Left lung (tissue), 10 donors: ENCODE data around the gene ADAMTSL5. TPM values are rescaled to one million over a fixed set of nuclear protein-coding genes. Genes with fewer than 3 reads are reported as not detected.
"Not testable (repeated sequence)": the region's sequence is repeated elsewhere in the genome, so short reads cannot be mapped to it uniquely, and the experiment has no call there.

Experiments used
- ATAC-seq: fragments of 200-7000 bp; cut with Tn5 transposase; one replicate; pipeline ENCODE4 v1.9.1; 2020; ENCODE audit warnings: moderate library complexity
- DNase-seq, 4 donors: peaks; one replicate each; pipeline ENCODE4 v3.0.0-alpha.2; 2013 to 2020
- H3K27ac ChIP-seq, 2 donors: fragments of 200-600 bp; sonication (generic) in 1 of 2; one replicate each; pipeline versions ENCODE4 v1.5.0 to v1.8.0; 2020 to 2021
- H3K27me3 ChIP-seq, 2 donors: fragments of 200-600 bp; sonication (generic) in 1 of 2; one replicate each; pipeline versions ENCODE4 v1.5.0 to v1.8.0; 2020 to 2021
- H3K36me3 ChIP-seq, 2 donors: fragments of 200-600 bp; sonication (generic) in 1 of 2; one replicate each; pipeline versions ENCODE4 v1.5.0 to v1.8.0; 2020 to 2021
- H3K4me1 ChIP-seq, 2 donors: fragments of 200-600 bp; one replicate each; pipeline ENCODE4 v1.8.0; 2021
- H3K4me3 ChIP-seq, 2 donors: fragments of 200-600 bp; sonication (generic) in 1 of 2; one replicate each; pipeline versions ENCODE4 v1.5.0 to v1.8.0; 2020 to 2021; ENCODE audit warnings: mild to moderate bottlenecking in 1 of 2
- H3K9me3 ChIP-seq, 2 donors: fragments of 200-600 bp; sonication (generic) in 1 of 2; one replicate each; pipeline versions ENCODE4 v1.5.0 to v1.8.0; 2020 to 2021
- intact Hi-C, 2 donors: fragments of 100-400 bp; cut with DNase I; formaldehyde crosslinking; loops; one replicate each; pipeline versions ENCODE4 v1.11.2 to v1.14.2; 2022
- polyA plus RNA-seq, 6 donors: library from polyadenylated mRNA; unstranded; fragments of 120-200 nt; gene quantifications; one replicate each; pipeline ENCODE4 v1.2.1, GENCODE V29; 2013; ENCODE audit not compliant: insufficient read length in 6 of 6
- total RNA-seq, 2 donors: library from RNA; stranded (reverse); fragmentation: NEBNext Ultra II Directional; extraction: Animal tissue kit (Norgen Biotek cat#: 25700); gene quantifications; one replicate each; pipeline ENCODE4 v1.2.1, GENCODE V29; 2021
- TF ChIP-seq, protein P1 (sequence below), 2 donors: fragments of 200-600 bp; sonication (generic) in 1 of 2; IDR thresholded peaks; one replicate each; pipeline versions ENCODE4 v1.5.0 to v1.8.0; 2021; ENCODE audit warnings: antibody characterized with exemption in 2 of 2
- donor health status: DM: no; HTN: yes; CAD: no.
- donor health status: DM: no; HTN: no; CAD: no.

The ADAMTSL5 gene
- total and polyA plus RNA-seq, 8 donors = 0.32 to 5.3 (median 0.60) TPM

DNA sequence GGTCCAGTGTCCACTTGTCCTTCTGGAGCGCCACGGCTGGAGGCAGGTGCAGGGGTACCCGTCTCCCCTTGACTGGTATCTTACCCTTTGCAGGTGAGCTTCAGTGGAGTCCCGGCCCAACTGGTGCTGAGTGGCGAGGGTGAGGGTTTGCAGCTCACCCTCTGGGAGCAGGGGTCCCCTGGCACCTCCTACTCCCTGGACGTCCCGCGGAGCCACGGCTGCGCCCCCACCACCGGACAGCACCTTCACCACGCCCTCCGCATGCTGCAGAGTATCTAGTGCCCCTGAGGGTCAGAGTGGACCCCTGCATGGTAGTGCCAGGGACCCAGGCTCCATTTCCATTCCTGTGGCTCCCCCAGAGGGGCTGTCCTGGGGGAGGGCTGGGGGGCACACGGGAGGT lies 22.2 kb upstream of the ADAMTSL5 start:
- intact Hi-C loops = no loop called here
- no peak for DNase-seq
- H3K36me3 ChIP-seq = no peaks in the 10 kb centered on the region
- H3K27ac ChIP-seq = no peak overlapping the region
- H3K9me3 ChIP-seq = no peaks in the 10 kb centered on the region
- H3K4me3 ChIP-seq = no peak overlapping the region
- H3K27me3 ChIP-seq = peaks cover 0 to 86% of the 10 kb centered on the region in 2 donors
- no peaks in the 10 kb centered on the region for H3K4me1 ChIP-seq
- ATAC-seq = no peak
- TF ChIP-seq, protein P1, sequence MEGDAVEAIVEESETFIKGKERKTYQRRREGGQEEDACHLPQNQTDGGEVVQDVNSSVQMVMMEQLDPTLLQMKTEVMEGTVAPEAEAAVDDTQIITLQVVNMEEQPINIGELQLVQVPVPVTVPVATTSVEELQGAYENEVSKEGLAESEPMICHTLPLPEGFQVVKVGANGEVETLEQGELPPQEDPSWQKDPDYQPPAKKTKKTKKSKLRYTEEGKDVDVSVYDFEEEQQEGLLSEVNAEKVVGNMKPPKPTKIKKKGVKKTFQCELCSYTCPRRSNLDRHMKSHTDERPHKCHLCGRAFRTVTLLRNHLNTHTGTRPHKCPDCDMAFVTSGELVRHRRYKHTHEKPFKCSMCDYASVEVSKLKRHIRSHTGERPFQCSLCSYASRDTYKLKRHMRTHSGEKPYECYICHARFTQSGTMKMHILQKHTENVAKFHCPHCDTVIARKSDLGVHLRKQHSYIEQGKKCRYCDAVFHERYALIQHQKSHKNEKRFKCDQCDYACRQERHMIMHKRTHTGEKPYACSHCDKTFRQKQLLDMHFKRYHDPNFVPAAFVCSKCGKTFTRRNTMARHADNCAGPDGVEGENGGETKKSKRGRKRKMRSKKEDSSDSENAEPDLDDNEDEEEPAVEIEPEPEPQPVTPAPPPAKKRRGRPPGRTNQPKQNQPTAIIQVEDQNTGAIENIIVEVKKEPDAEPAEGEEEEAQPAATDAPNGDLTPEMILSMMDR (IDR thresholded peaks at IDR 0.05) = no peak

DNA sequence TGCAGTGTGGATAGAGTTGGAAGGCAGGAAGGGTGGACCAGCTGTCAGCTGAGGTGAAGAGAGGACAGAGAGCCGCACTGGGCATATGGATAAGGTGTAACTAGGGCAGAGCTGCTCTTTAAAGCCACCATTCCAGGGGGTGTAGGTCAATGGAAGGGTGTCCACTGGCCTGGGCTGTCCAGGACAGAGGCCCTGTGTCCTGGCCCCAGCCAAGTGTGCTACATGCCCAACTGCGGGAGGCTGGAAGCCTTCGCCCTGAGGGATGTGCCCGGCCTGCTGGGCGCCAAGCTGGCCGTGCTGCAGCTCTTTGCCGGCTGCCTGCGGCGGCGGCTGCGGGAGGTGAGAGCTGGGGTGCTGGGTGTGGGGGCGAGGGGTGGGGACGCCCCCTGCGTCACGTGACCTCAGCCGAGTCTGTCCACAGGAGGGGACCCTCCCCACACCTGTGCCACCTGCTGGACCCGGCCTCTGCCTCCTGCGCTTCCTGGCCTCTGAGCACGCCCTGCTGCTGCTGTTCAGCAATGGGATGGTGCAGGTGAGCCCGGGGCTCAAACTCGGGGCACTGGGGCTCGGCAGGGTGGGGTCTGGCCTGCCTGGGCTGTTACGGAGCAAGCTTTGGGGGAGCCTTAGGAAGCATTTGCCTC lies 20.8 kb upstream of the ADAMTSL5 start:
- peaks cover 4 to 86% of the 10 kb centered on the region in 2 donors for H3K27me3 ChIP-seq
- ATAC-seq = no peak

DNA sequence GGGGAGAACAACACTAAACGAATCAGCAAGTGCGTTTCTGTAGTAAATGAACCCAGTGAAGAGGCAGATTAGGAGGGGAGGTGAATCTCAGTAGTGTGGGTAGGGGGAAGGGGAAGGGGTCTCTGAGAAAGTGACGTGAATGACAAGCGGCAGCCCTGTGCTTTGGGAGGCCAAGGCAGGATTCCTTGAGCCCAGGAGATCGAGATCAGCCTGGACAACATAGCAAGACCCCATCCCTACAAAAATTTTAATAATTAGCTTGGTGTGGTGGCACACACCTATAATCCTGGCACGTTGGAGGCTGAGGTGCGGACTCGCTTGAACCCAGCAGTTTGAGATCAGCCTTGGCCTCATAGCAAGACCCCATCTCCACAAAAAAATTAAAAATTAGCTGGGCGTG lies 19.2 kb upstream of the ADAMTSL5 start:
- H3K4me1 ChIP-seq = no peaks in the 10 kb centered on the region
- no peak overlapping the region for H3K27ac ChIP-seq
- TF ChIP-seq, protein P1 (IDR thresholded peaks at IDR 0.05) = no peak
- DNase-seq (no peak), ATAC-seq (no peak)
- no peaks in the 10 kb centered on the region for H3K9me3 ChIP-seq
- H3K27me3 ChIP-seq = peaks cover 4 to 83% of the 10 kb centered on the region in 2 donors
- H3K36me3 ChIP-seq = no peaks in the 10 kb centered on the region
- intact Hi-C loops = no loop called here
- H3K4me3 ChIP-seq = no peak overlapping the region

More for the DNA sequence above, 20.8 kb upstream of the ADAMTSL5 start:
- Histone ChIP-seq H3K9me3 (no peaks in the 10 kb centered on the region), H3K4me1 (no peaks in the 10 kb centered on the region), H3K27ac (no peak overlapping the region), H3K4me3 (no peak overlapping the region), H3K36me3 (no peaks in the 10 kb centered on the region)
- TF ChIP-seq, protein P1 (IDR thresholded peaks at IDR 0.05) = no peak
- DNase-seq = peak in 1 of 4 donors; percentile 74
- intact Hi-C loops = no loop called here

DNA sequence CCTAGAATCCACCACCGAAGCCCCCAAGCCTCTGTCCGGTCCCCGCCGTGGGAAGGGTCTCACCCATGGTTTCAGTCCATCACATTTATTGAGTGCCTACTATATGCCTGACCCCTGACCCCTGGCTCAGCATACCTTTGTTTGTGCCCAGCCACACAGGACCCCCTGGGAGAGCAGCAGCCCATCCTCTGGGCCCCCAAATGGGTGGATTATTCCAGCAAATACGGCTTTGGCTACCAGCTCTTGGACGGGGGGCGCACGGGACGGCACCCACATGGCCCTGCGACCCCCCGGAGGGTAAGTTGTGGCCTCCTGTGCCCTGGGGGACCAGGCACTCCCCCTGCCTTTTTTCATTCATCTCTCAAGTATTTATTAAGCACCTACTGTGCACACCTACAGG lies 18.8 kb upstream of the ADAMTSL5 start:
- DNase-seq (no peak), ATAC-seq (no peak)
- no peak overlapping the region for H3K27ac ChIP-seq
- TF ChIP-seq, protein P1 (IDR thresholded peaks at IDR 0.05) = no peak
- no peaks in the 10 kb centered on the region for H3K9me3 ChIP-seq
- no peak overlapping the region for H3K4me3 ChIP-seq
- H3K27me3 ChIP-seq = peaks cover 4 to 83% of the 10 kb centered on the region in 2 donors
- no peaks in the 10 kb centered on the region for H3K36me3 ChIP-seq
- no peaks in the 10 kb centered on the region for H3K4me1 ChIP-seq
- intact Hi-C loops = no loop called here

DNA sequence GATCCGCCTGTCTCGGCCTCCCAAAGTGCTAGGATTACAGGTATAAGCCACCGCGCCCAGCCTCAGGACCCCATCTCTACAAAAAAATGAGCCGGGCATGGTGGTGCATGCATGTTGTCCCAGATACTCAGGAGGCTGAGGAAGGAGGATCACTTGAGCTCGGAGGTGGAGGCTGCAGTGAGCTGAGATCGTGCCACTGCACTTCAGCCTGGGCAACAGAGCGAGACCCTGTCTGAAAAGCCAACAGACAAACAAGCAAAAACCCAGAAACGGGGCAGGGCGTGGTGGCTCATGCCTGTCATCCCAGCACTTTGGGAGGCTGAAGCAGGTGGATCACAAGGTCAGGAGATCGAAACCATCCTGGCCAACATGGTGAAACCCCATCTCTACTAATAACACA lies 18.0 kb upstream of the ADAMTSL5 start:
- H3K9me3 ChIP-seq, H3K27ac ChIP-seq, H3K4me3 ChIP-seq, H3K4me1 ChIP-seq, DNase-seq, H3K36me3 ChIP-seq, intact Hi-C loops, ATAC-seq: not testable (repeated sequence)
- peaks cover 4 to 89% of the 10 kb centered on the region in 2 donors for H3K27me3 ChIP-seq

DNA sequence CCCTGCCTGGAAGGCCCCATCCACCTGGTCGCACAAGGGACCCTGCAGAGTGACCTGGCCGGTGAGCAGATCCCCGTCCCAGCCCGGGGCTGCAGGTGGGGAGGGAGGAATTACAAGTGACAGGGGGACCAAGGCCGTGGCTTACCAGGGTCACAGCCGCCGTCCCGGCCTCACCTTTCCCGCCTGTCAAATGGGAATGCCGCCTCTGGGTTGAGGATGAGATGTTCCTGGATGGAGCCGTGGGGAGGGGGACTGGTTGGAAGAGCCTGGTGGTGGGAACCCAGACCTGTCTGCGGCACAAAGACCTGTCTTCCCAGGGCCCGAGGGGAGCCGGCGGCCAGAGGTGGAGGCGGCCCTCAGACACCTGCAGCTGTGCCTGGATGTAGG lies 16.6 kb upstream of the ADAMTSL5 start:
- Histone ChIP-seq H3K9me3 (no peaks in the 10 kb centered on the region), H3K4me1 (no peaks in the 10 kb centered on the region), H3K4me3 (no peak overlapping the region), H3K27ac (no peak overlapping the region), H3K36me3 (no peaks in the 10 kb centered on the region), H3K27me3 (peaks cover 14 to 95% of the 10 kb centered on the region in 2 donors)
- no peak for ATAC-seq
- intact Hi-C loops = no loop called here
- DNase-seq = no peak
- TF ChIP-seq, protein P1 (IDR thresholded peaks at IDR 0.05) = no peak
